ENCODE measurements around the gene TMEM140. TPM values are rescaled to one million over a fixed set of nuclear protein-coding genes. Genes with fewer than 3 reads are reported as not detected.
"Not testable (repeated sequence)": the region's sequence is repeated elsewhere in the genome, so short reads cannot be mapped to it uniquely, and the experiment has no call there.

Gene TMEM140
- total RNA-seq, 1 donor from 2014 or later: not detected

DNA sequence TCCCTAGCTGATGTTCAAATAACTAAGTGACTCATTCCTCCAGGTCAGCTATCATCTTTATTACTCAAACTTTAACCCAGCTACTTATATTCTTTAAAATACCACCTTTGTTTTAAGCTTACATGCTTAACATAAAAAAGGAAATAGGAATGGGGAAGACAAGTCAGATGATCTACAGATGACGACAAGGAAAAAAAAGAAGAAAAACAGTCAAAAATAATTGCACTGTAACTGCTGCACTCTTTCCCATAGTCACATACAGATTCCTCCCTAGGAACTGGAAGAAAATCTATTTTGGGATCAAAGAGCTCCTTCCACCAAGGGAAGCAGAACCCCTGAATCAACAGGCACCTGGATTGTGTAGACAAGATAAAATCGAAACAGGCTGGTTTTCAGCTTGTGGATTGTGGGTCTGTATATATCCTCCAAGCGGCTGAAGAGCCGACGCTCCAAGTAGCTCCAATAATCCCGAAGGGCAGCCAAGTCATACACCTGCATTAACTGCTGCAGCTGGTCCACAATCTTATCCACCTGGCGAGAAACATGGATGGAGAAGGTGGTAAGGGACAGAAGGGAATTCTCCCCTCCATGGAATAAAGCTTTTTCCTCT is 61.5 kb downstream of the TMEM140 start:
- DNase-seq (ENCODE audit: low spot score): no peak
- no peak overlapping the region for H3K27ac Mint-ChIP-seq (ENCODE audit: unreplicated experiment)
- H3K4me3 Mint-ChIP-seq (ENCODE audit: unreplicated experiment): no peak overlapping the region
- no peaks in the 10 kb centered on the region for H3K36me3 Mint-ChIP-seq (ENCODE audit: low read depth, unreplicated experiment)
- H3K9me3 Mint-ChIP-seq (ENCODE audit: unreplicated experiment): no peaks in the 10 kb centered on the region
- H3K4me1 Mint-ChIP-seq (ENCODE audit: unreplicated experiment): peaks cover 9% of the 10 kb centered on the region
- TF ChIP-seq, protein P1, sequence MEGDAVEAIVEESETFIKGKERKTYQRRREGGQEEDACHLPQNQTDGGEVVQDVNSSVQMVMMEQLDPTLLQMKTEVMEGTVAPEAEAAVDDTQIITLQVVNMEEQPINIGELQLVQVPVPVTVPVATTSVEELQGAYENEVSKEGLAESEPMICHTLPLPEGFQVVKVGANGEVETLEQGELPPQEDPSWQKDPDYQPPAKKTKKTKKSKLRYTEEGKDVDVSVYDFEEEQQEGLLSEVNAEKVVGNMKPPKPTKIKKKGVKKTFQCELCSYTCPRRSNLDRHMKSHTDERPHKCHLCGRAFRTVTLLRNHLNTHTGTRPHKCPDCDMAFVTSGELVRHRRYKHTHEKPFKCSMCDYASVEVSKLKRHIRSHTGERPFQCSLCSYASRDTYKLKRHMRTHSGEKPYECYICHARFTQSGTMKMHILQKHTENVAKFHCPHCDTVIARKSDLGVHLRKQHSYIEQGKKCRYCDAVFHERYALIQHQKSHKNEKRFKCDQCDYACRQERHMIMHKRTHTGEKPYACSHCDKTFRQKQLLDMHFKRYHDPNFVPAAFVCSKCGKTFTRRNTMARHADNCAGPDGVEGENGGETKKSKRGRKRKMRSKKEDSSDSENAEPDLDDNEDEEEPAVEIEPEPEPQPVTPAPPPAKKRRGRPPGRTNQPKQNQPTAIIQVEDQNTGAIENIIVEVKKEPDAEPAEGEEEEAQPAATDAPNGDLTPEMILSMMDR (IDR thresholded peaks at IDR 0.05; ENCODE audit: unreplicated experiment): no peak
- H3K27me3 Mint-ChIP-seq (ENCODE audit: unreplicated experiment): peaks cover 3% of the 10 kb centered on the region

- Mint-ChIP-seq H3K9me3 (ENCODE audit: unreplicated experiment) (no peaks in the 10 kb centered on the region), H3K27me3 (ENCODE audit: unreplicated experiment) (no peaks in the 10 kb centered on the region), H3K4me1 (ENCODE audit: unreplicated experiment) (peaks cover 9% of the 10 kb centered on the region), H3K36me3 (ENCODE audit: low read depth, unreplicated experiment) (no peaks in the 10 kb centered on the region), H3K4me3 (ENCODE audit: unreplicated experiment) (peak overlapping the region; percentile 95), H3K27ac (ENCODE audit: unreplicated experiment) (no peak overlapping the region)
- TF ChIP-seq, protein P1 (IDR thresholded peaks at IDR 0.05; ENCODE audit: unreplicated experiment): no peak
- DNase-seq (ENCODE audit: low spot score): no peak
These were observed 63.0 kb downstream of the TMEM140 start for GRCh38 chr7:135210888-135211178.

DNA sequence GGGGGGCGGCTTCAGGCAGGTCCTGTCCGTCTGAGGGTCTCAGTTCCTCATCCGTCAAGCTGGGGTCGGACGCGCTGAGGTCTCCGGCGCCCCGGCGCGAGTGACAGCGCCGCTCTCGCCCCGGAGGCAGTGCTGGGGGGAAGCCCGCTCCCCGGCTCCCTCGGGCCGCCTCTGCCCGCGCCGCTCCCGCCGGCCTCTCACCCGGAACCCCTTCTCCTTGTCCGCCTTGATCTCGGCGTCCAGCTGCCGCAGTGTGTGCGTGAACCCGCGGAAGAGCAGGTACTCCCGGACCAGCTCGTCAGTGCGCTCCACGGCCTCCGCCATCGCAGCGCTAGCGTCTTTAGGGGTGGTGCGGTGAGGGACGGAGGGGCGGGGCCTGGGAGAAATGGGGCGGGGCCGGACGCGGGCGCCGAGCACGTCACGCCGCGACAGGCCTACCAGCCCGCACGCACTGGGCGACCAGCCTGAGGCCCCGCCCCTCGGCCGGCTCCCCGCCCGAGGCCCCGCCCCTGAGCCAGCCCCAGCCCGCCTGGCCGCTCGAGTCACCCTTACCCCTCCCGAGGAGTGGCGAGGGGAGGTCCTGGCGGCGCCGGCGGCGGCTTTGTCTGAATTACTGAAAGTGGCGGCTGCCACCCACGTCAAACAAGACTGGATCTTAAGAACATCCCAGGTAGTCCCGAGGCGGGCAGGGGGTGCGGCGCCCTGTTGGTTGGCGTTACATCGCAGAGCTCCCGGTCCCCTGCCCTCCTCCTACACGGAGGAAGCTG is 63.5 kb downstream of the TMEM140 start, which contains the start of gene WDR91:
Gene WDR91 (minus strand): TSS at position 348 of the 767 bp plus-strand sequence. CDS start 24 bp downstream, at position 324.
- DNase-seq (ENCODE audit: low spot score): peak; percentile 98
- Mint-ChIP-seq H3K4me1 (ENCODE audit: unreplicated experiment) (peaks cover 9% of the 10 kb centered on the region), H3K9me3 (ENCODE audit: unreplicated experiment) (no peaks in the 10 kb centered on the region), H3K36me3 (ENCODE audit: low read depth, unreplicated experiment) (no peaks in the 10 kb centered on the region), H3K4me3 (ENCODE audit: unreplicated experiment) (peak within 1 kb of the TSS; percentile 95), H3K27me3 (ENCODE audit: unreplicated experiment) (no peaks in the 10 kb centered on the region), H3K27ac (ENCODE audit: unreplicated experiment) (peak within 1 kb of the TSS; percentile 61)
- TF ChIP-seq, protein P1 (IDR thresholded peaks at IDR 0.05; ENCODE audit: unreplicated experiment): no peak

DNA sequence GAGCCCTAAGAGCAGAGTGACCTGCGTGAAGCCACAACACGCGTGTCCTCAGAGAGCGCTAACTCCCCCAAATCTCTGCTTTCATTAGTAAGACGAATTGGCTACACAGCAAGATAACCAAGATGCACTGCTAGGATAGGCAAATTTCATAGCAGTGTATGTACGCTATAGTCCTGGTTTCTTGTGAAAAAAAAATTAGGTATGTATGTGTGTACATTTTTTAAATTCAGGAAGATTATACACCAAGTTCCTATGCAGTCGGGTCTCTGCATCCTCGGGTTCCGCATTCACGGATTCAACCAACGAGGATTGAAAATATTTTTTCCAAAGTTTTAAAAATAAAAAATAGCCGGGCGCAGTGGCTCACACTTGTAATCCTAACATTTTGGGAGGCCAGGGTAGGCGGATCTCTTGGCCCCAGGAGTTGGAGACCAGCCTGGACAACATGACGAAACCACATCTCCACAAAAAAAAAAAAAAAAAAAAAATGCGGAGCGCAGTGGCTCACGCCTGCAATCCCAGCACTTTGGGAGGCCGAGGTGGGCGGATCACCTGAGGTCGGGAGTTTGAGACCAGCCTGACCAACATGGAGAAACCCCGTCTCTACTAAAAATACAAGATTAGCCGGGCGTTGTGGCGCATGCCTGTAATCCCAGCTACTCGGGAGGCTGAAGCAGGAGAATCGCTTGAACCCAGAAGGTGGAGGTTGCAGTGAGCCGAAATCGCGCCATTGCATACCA is 64.2 kb downstream of the TMEM140 start:
- DNase-seq (ENCODE audit: low spot score); H3K36me3 Mint-ChIP-seq (ENCODE audit: low read depth, unreplicated experiment); H3K27ac Mint-ChIP-seq (ENCODE audit: unreplicated experiment); H3K4me1 Mint-ChIP-seq (ENCODE audit: unreplicated experiment); H3K27me3 Mint-ChIP-seq (ENCODE audit: unreplicated experiment); H3K9me3 Mint-ChIP-seq (ENCODE audit: unreplicated experiment): not testable (repeated sequence)
- peak overlapping the region; percentile 87 for H3K4me3 Mint-ChIP-seq (ENCODE audit: unreplicated experiment)

- no peak for DNase-seq (ENCODE audit: low spot score)
- TF ChIP-seq, protein P1 (IDR thresholded peaks at IDR 0.05; ENCODE audit: unreplicated experiment): no peak
- Mint-ChIP-seq H3K27ac (ENCODE audit: unreplicated experiment) (no peak overlapping the region), H3K4me1 (ENCODE audit: unreplicated experiment) (peaks cover under 1% of the 10 kb centered on the region), H3K9me3 (ENCODE audit: unreplicated experiment) (no peaks in the 10 kb centered on the region), H3K27me3 (ENCODE audit: unreplicated experiment) (no peaks in the 10 kb centered on the region), H3K36me3 (ENCODE audit: low read depth, unreplicated experiment) (no peaks in the 10 kb centered on the region), H3K4me3 (ENCODE audit: unreplicated experiment) (no peak overlapping the region)
These were observed 66.0 kb downstream of the TMEM140 start for GRCh38 chr7:135213831-135214230.

Data from endothelial cell (in vitro differentiated cells).